HG03095 (cell line): ENCODE measurements around the gene OR4K14.
"Not testable (repeated sequence)": the region's sequence is repeated elsewhere in the genome, so short reads cannot be mapped to it uniquely, and the experiment has no call there.

ENCODE experiments used
- ATAC-seq: cut with Tn5 transposase; IDR thresholded peaks from one replicate; pipeline ENCODE4 v1.9.1; 2021; ENCODE audit warnings: moderate library complexity; ENCODE audit not compliant: unreplicated experiment

Gene OR4K14

GRCh38 chr14:20019257-20019865, at the start of gene OR4K14:
Gene OR4K14 (minus strand): TSS chr14:20019307. CDS start chr14:20015193, 4,114 bp downstream.
- ATAC-seq: no peak

GRCh38 chr14:20059745-20060144, 40.6 kb upstream of the OR4K14 start, which contains the start of gene OR4L1:
Gene OR4L1 (plus strand): TSS chr14:20060045. CDS start chr14:20060045, 0 bp downstream.
- ATAC-seq: no peak

GRCh38 chr14:20048202-20048601, 29.1 kb upstream of the OR4K14 start:
- no peak for ATAC-seq

- ATAC-seq: no peak
These were observed 25.1 kb upstream of the OR4K14 start for GRCh38 chr14:20044243-20044642.

GRCh38 chr14:20035938-20036337, 16.8 kb upstream of the OR4K14 start, which contains the start of gene OR4K13:
Gene OR4K13 (minus strand): TSS chr14:20036038. CDS start chr14:20034758, 1,280 bp downstream.
- no peak for ATAC-seq

- ATAC-seq: no peak
These were observed 16.3 kb upstream of the OR4K14 start for GRCh38 chr14:20035449-20035848.

GRCh38 chr14:20031058-20031457, 12.0 kb upstream of the OR4K14 start:
- no peak for ATAC-seq

GRCh38 chr14:20008156-20008555, 11.0 kb downstream of the OR4K14 start:
- ATAC-seq: no peak

GRCh38 chr14:20002319-20002718, 16.8 kb downstream of the OR4K14 start:
- no peak for ATAC-seq

- ATAC-seq: no peak
These were observed 17.2 kb downstream of the OR4K14 start, which contains the start of gene OR4Q2 for GRCh38 chr14:20001863-20002262. Gene OR4Q2 (plus strand): TSS chr14:20002163.

- no peak for ATAC-seq
These were observed 25.7 kb downstream of the OR4K14 start for GRCh38 chr14:19993438-19993837.

GRCh38 chr14:19975291-19975690, 43.8 kb downstream of the OR4K14 start, which contains the start of gene OR4K15:
Gene OR4K15 (plus strand): TSS chr14:19975591. CDS start chr14:19975591, 0 bp downstream.
- no peak for ATAC-seq

- ATAC-seq: no peak
These were observed 44.3 kb downstream of the OR4K14 start for GRCh38 chr14:19974844-19975243.

- ATAC-seq: not testable (repeated sequence)
These were observed 49.4 kb downstream of the OR4K14 start for GRCh38 chr14:19969735-19970134.
